ENCODE measurements around the gene PHLPP1. TPM values are rescaled to one million over a fixed set of nuclear protein-coding genes. Genes with fewer than 3 reads are reported as not detected.

PHLPP1 gene
- total and polyA plus RNA-seq, 10 donors = 1.2 to 10.6 (median 6.7) TPM

- Histone ChIP-seq H3K4me1 (peaks cover 0 to 13% (median 2%) of the 10 kb centered on the region in 6 donors), H3K36me3 (no peaks in the 10 kb centered on the region), H3K9me3 (no peaks in the 10 kb centered on the region), H3K27ac (no peak overlapping the region), H3K4me3 (no peak overlapping the region), H3K27me3 (replicated peaks in 1 of 7) (no peaks in the 10 kb centered on the region)
- TF ChIP-seq CTCF (IDR thresholded peaks at IDR 0.05 in 8 of 11, conservative IDR thresholded peaks at IDR 0.05 in 3 of 11) = no peak
- no peak for TF ChIP-seq POLR2A (IDR thresholded peaks at IDR 0.05)
- no peak for TF ChIP-seq POLR2AphosphoS5 (IDR thresholded peaks at IDR 0.05)
- 72 to 82% (median 78%) methylated on average over 7 of the region's 7 CpGs for WGBS, 5 donors
- no peak for DNase-seq
- intact Hi-C loops (cut with DNase I; ENCODE audit: low total_unique reads) = no loop called here
These were observed 75.8 kb downstream of the PHLPP1 start for GRCh38 chr18:62790871-62791772.

- DNase-seq = no peak
- intact Hi-C loops (cut with DNase I; ENCODE audit: low total_unique reads) = no loop called here
- H3K36me3 ChIP-seq = no peaks in the 10 kb centered on the region
- H3K27me3 ChIP-seq (replicated peaks in 1 of 7) = no peaks in the 10 kb centered on the region
- no peak overlapping the region for H3K4me3 ChIP-seq
- H3K4me1 ChIP-seq = peaks cover 0 to 13% (median 2%) of the 10 kb centered on the region in 6 donors
- no peak overlapping the region for H3K27ac ChIP-seq
- no peak for TF ChIP-seq CTCF (IDR thresholded peaks at IDR 0.05 in 8 of 11, conservative IDR thresholded peaks at IDR 0.05 in 3 of 11)
- TF ChIP-seq POLR2A (IDR thresholded peaks at IDR 0.05) = no peak
- no peak for TF ChIP-seq POLR2AphosphoS5 (IDR thresholded peaks at IDR 0.05)
- no peaks in the 10 kb centered on the region for H3K9me3 ChIP-seq
- 77 to 100% (median 91%) methylated on average over 1 of the region's 1 CpG for WGBS, 5 donors
These were observed 76.7 kb downstream of the PHLPP1 start for GRCh38 chr18:62792016-62792415.

- no peak for DNase-seq
- WGBS, 5 donors = 77 to 84% (median 78%) methylated on average over 3 of the region's 3 CpGs
- Histone ChIP-seq H3K4me1 (peaks cover 0 to 23% (median 0%) of the 10 kb centered on the region in 6 donors), H3K36me3 (no peaks in the 10 kb centered on the region), H3K27ac (no peak overlapping the region), H3K9me3 (no peaks in the 10 kb centered on the region), H3K4me3 (no peak overlapping the region), H3K27me3 (replicated peaks in 1 of 7) (no peaks in the 10 kb centered on the region)
- TF ChIP-seq POLR2AphosphoS5 (IDR thresholded peaks at IDR 0.05) (no peak), POLR2A (IDR thresholded peaks at IDR 0.05) (no peak), CTCF (IDR thresholded peaks at IDR 0.05 in 8 of 11, conservative IDR thresholded peaks at IDR 0.05 in 3 of 11) (no peak)
- intact Hi-C loops (cut with DNase I; ENCODE audit: low total_unique reads) = no loop called here
These were observed 80.5 kb downstream of the PHLPP1 start for GRCh38 chr18:62795813-62796212.

- TF ChIP-seq POLR2A (IDR thresholded peaks at IDR 0.05) (no peak), POLR2AphosphoS5 (IDR thresholded peaks at IDR 0.05) (no peak), CTCF (IDR thresholded peaks at IDR 0.05 in 8 of 11, conservative IDR thresholded peaks at IDR 0.05 in 3 of 11) (no peak)
- WGBS, 5 donors = 71 to 88% (median 78%) methylated on average over 1 of the region's 1 CpG
- intact Hi-C loops (cut with DNase I; ENCODE audit: low total_unique reads) = no loop called here
These were observed 80.9 kb downstream of the PHLPP1 start for GRCh38 chr18:62796216-62796621.

More at GRCh38 chr18:62796216-62796621, 80.9 kb downstream of the PHLPP1 start:
- Histone ChIP-seq H3K9me3 (no peaks in the 10 kb centered on the region), H3K27ac (no peak overlapping the region), H3K4me3 (no peak overlapping the region), H3K4me1 (peaks cover 0 to 19% (median 0%) of the 10 kb centered on the region in 6 donors), H3K36me3 (no peaks in the 10 kb centered on the region), H3K27me3 (replicated peaks in 1 of 7) (no peaks in the 10 kb centered on the region)
- no peak for DNase-seq

Measured in spleen (tissue), 11 donors.